ENCODE results near the gene SERINC5.

SERINC5 gene

GRCh38 chr5:80094236-80094738 is 161.6 kb downstream of the SERINC5 start:
- no peak for DNase-seq (ENCODE audit: low spot score)

GRCh38 chr5:80093796-80094195 is 162.1 kb downstream of the SERINC5 start:
- no peak for DNase-seq (ENCODE audit: low spot score)

- no peak for DNase-seq (ENCODE audit: low spot score)
These were observed 163.3 kb downstream of the SERINC5 start for GRCh38 chr5:80092486-80093107.

- DNase-seq (ENCODE audit: low spot score), result peak; percentile 64
These were observed 164.1 kb downstream of the SERINC5 start for GRCh38 chr5:80091792-80092192.

GRCh38 chr5:80090884-80091166 is 165.0 kb downstream of the SERINC5 start:
- no peak for DNase-seq (ENCODE audit: low spot score)

- peak; percentile 84 for DNase-seq (ENCODE audit: low spot score)
These were observed 172.6 kb downstream of the SERINC5 start for GRCh38 chr5:80083101-80083890.

- no peak for DNase-seq (ENCODE audit: low spot score)
These were observed 173.1 kb downstream of the SERINC5 start for GRCh38 chr5:80082731-80083100.

GRCh38 chr5:80082281-80082680 is 173.6 kb downstream of the SERINC5 start:
- DNase-seq (ENCODE audit: low spot score), result no peak

GRCh38 chr5:80078921-80079320 is 176.9 kb downstream of the SERINC5 start:
- DNase-seq (ENCODE audit: low spot score), result no peak

GRCh38 chr5:80077051-80077714 is 178.7 kb downstream of the SERINC5 start:
- no peak for DNase-seq (ENCODE audit: low spot score)

GRCh38 chr5:80076131-80077050 is 179.5 kb downstream of the SERINC5 start:
- DNase-seq (ENCODE audit: low spot score), result no peak

GRCh38 chr5:80072103-80073073 is 183.5 kb downstream of the SERINC5 start:
- peak; percentile 25 for DNase-seq (ENCODE audit: low spot score)

GRCh38 chr5:80071510-80072021 is 184.3 kb downstream of the SERINC5 start:
- DNase-seq (ENCODE audit: low spot score), result no peak

- no peak for DNase-seq (ENCODE audit: low spot score)
These were observed 185.4 kb downstream of the SERINC5 start for GRCh38 chr5:80070338-80071056.

GRCh38 chr5:80069918-80070318 is 185.9 kb downstream of the SERINC5 start:
- DNase-seq (ENCODE audit: low spot score), result no peak

- DNase-seq (ENCODE audit: low spot score), result no peak
These were observed 186.5 kb downstream of the SERINC5 start for GRCh38 chr5:80069251-80069800.

GRCh38 chr5:80068775-80069174 is 187.1 kb downstream of the SERINC5 start:
- no peak for DNase-seq (ENCODE audit: low spot score)

GRCh38 chr5:80068246-80068636 is 187.6 kb downstream of the SERINC5 start:
- DNase-seq (ENCODE audit: low spot score), result no peak

GRCh38 chr5:80067531-80068245 is 188.2 kb downstream of the SERINC5 start:
- no peak for DNase-seq (ENCODE audit: low spot score)

Measured in RKO (cell line).